ENCODE data around the gene ADTRP.

Gene ADTRP

DNA sequence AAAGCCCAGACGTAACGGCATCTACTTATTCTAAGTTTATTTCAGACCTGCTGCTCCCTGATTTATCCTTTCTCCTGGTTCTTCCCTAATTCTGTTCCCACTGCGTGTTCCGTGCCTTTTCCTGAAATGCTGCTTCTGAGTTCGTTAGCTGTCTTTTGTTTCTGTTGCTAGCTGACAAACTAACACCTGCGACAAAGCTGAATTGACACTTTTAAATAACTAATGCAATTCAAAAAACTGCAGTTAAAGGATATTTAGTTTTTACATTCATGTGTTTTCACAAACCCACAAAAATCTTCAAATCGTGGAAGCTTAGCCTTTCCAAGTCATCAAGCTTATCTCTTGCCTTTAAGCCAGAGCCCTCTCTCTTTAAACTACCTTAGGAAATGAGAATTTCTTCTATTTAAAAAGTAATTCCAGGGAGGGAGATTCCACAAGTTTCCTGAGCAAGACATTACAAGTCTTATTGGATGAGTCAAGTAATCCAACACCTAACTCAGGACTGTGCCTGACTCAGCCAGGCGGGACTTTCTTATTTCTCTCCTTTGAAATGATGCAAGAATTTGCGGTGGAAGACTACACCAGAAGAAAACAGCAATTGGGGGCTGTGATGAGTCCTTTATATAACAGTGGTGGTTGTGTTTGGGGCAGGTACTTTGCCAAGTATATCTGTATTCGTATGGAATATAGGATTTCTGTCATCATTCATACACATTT, 6.3 kb downstream of the ADTRP start:
- peak; percentile 98 for DNase-seq

DNA sequence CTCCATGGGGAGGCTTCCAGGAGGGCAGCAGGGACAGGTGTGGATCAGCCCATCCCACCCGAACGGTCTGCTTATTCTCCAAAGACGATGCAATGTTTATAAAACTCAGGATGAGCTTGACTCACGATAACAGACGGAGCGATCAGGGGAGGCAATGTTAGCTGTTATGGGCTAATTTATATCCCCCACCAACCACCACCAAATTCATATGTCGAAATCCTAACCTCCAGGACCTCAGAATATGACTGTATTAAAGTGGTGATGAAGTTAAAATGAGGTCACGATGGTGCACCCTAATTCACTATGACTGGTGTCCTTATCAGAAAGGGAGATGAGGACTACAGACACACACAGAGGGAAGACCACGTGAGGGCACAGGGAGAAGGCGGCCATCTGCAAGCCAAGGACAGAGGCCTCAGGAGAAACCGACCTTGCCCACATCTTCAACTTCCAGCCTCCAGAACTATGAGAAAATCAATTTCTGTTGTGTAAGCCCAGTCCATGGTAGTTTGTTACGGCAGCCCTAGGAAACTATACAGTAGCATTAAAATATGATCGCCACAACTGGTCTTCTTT, 7.0 kb downstream of the ADTRP start:
- DNase-seq, result peak; percentile 67

DNA sequence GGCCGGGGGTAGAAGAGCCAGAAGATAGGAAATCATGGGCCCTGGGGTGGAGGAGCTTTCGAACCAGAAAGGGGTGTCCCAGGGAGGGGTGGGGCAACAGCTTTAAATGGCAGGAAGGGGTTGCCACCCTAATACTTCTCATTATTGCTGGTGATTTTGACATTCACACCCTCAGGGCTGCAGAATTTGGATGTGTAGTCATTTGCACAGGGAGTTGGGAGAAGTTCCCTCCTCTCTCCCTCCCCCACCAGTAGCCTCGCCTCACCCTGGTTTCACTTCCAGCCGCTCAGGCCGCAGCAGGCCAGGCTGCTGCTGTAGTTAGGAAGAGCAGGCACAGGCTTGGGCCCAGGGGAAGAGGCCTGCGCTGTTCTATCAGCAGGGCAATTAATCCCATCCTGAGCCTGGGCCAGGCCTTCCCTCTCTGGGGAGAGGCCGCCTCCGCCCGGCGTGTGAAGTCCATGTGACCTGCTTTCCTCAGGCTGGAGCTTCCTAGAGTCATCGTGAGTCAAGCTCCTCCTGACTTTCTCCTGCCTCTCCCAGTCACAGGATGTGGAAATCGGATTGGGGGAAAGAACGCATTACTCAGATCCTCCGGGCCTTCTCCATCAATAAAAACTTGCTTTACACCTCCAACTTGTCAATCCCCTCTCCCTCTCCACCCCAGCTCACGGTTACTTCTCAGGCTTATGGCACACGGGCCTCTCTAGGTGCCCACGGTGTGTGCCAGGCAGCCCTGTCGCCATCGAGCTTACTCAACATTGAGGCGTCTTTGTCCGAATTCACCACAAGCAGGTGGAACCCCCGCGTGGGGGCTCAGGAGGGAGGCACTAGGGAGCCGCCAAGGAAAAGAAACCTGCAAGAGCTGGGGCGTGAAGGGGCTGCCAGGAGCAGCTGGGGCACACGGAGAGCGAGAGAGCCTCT, 7.8 kb downstream of the ADTRP start:
- DNase-seq, result peak; percentile 100

DNA sequence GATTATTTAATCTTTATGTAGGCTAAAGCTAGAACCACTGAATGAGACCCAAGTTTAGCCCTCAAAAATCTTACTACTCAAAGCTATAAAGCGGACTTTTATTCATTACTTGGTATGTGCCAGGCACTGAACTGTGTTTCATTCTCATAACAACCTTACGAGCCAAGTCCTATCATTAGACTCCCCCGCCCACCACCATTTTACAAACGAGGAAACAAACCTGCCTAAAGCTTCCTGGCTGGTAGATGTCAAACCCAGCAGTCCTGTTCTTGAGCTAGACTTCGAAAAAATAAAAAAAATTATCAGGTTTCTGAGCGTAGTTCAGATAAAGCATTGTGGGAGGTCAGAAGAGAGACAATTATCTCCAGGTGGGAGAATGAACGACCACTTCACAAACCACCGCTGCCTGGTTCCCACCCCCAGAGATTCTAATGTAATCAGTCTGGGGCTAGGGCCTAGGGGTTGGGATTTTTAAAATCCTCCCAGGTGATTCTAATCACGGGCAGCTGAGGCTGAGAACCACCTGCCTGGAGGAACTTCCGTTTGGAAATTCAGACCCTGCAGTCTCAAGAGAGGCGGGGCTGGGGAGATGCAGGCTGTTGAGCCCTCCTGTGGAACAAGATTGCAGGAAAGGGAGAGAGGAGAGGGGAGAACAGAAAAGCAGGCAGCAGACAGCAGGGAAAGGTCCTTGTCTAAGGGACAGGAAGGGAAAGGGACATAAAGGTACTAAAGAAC, 8.6 kb downstream of the ADTRP start:
- DNase-seq, result no peak

DNA sequence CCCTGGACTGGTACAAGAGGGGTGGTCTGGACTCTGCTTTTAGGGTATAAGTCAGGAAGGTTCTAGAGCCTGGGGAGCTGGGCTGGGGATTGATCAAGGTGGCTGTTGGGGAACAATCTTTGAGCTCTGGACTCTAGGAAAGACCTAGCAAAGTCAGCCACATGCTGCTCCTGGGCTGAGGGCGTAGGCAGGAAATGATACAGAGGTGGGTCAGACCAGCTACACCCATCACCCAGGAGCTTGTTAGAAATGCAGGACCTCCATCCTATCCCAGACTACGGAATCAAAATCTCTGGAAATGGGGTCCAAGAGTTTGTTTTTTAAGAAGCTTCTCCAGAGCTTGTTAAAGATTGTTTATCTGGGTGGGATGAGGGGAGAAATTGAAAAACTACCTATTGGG, 9.4 kb downstream of the ADTRP start:
- DNase-seq, result no peak

DNA sequence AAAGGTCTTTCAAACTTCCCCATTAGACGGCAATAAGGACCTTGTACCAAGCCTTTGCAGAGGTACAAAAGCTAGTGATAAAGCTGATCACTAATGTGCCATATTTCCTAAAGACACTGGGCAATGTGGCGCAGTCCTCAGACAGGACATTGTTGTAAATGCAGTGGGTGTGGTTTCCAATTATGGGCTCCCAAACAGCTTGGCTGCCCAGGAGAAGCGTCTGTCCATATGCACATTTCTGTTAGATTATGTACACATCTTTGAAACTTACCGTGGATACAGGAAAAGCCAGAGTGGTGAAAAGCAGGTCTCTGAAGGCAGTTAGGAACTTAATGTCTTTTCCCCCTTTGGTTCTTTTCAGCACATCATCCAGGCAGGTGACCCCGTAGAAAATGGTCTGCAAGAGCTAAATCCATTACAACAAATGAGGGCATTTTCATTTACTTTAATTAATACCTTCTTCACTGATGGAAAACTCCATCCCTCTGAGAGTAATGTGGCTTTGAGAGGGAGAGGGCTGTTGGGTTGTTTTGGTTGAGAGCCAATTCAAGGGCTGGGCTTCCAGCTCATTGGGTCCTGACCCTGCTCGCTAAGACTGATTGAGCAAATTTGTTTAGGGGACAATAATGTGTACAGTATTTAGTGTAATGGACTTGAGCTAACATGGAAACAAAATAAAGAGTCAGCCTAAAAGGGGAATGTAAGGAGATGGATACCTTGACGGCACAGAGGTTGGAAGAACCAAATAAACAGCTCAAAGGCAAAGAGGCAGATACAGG, 10.4 kb downstream of the ADTRP start:
- DNase-seq, result no peak

DNA sequence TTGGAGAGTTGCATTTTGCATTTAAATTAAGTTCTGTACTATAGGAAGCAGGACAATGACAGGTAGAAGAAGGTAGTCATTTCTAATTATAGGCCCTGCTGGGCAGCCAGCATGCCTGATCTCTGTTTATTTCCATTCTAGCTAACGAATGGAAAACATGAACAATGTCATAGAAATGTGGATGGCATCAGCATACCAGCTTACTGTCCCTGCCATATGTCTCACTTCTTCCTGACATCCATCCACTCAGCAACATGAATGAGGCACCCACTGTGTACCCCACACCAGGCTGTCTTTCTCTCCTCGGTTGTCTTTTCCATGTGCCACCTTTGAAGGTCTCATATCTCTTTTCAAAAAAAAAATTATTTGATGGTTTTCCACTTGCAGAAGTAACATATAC, 11.1 kb downstream of the ADTRP start:
- no peak for DNase-seq

DNA sequence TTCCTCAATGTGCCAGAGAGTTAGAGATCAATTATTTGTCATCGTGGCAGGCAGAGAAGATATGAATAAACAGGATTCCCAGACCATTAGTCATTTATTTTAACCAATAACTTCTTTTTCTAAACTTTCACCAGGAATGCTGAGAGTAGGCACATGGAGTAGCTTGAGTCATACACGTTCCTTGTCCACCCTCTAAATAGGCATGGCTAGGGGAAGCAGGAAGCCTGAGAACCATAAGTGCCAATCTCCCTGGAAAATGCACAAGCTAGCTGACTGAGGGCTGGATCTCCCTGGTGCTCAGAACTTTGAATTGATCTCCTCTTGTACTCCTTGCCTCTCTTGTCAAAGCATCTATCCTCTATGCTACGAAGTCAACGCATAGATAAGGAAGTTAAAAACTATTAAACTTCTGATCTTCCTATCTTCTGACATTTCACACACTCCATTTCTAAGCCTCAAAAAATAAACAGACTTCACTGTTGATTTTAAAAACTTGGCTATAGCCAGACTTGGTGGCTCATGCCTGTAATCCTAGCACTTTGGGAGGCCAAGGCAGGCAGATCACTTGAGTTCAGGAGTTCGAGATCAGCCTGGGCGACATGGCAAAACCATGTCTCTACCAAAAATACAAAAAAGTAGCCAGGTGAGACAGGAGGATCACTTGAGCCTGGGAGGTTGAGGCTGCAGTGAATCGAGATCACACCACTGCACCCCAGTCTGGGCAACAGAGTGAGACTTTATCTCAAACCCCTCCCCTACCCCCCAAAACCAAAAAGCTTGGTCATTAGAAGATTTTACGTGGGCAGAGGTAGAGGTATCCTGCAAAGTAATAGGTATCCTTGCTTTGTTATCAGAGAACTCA, 11.8 kb downstream of the ADTRP start:
- peak; percentile 98 for DNase-seq

DNA sequence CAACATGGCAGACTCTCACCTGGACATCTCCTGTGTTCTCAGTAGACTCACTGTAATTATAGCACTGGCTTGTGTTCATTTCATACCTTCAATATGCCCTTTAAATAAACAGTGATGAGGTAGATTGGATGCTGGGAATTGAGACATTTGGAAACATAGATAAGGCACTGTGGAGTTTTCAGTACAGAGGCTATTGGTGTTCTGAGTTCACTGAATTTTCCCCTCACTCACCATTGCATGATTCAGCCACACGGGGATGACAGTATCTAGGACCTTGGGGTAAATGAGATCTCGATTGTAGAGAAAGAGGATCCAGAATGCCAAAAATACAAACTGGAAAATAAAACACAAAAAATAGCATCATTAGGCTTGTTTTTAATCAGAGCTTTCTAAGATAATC, 12.6 kb downstream of the ADTRP start:
- peak; percentile 70 for DNase-seq

DNA sequence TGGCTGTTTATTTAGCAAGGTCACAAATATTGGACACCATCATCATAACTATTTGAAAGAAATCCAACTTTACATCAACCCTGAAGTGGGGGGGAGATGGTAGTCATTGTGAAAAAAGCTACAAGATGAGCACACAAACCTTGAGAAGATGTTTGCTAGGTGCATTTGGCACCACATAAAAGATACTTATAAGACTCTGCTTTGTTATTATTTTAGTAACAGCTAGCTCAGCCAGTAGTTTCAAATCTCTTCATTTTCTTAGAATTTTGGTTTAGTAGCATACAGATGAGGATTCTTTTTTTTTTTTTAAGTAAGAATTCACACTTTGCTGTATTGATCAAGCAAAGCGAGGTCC, 14.4 kb downstream of the ADTRP start:
- DNase-seq, result no peak

DNA sequence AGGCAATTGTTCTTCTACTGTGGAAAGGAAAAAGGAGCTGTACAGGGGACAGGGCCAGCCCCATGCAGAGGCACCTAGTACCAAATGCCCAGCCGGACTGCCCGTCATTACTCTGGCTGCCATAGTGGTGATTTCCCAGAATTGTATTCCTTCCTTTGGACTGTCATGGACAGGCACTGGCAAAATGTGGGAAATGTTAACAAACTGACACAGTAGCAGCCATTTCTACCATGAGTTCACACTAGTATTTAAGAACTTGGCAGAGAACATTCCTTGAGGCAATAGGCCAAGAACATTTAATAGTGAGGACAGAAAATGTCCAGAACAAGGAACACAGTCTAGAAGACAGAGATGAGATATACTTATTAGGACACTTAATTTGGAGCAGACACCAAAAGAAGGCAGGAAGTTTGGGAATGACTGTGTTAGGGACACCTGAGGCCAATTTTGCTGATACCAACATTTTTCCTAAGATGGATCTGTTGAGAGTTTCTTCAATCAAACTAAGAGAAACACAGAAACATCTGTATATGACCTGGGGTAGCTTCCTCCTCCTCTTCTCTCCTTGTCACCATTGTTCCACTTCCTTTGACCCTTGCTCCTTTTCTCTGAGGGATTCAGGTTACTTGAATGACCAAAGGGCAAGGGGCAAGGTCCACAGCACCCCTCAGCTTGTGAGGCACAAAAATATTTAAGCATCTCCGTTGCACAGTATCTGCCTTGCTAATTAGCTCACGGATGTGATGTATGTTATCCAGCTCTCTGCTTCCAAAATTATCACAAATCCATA, 14.9 kb downstream of the ADTRP start:
- DNase-seq, result no peak

DNA sequence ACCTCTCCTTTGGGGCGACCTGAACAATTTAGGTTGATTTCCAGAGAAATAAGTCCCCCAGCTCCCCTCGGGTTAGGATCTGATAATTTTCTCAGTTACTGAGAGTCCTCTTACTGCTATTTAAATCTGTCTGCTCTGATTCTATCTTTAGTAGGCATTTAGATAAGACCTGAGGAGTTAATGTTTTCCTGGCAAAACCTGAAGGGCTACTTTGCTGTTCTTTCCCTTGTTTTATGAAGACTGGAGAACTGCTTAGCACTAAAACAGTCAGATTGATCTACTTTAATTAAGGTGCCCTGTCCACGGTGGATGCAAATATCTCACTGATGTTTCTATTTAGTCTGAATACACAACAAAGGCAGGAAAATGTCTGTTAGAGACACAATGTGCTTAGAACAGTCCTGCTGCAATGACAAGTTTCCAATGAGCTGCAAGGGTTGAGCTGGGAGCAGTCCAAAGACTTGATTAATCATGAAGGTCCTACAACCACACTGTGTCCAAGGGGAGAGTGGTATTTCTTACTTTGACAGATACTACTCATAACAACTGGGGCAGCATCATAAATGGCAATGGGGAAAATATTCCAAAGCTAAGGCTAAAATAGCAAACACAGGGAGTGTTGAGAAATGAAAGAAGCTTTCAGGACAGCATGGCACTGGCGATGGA, 15.7 kb downstream of the ADTRP start:
- peak; percentile 61 for DNase-seq

DNA sequence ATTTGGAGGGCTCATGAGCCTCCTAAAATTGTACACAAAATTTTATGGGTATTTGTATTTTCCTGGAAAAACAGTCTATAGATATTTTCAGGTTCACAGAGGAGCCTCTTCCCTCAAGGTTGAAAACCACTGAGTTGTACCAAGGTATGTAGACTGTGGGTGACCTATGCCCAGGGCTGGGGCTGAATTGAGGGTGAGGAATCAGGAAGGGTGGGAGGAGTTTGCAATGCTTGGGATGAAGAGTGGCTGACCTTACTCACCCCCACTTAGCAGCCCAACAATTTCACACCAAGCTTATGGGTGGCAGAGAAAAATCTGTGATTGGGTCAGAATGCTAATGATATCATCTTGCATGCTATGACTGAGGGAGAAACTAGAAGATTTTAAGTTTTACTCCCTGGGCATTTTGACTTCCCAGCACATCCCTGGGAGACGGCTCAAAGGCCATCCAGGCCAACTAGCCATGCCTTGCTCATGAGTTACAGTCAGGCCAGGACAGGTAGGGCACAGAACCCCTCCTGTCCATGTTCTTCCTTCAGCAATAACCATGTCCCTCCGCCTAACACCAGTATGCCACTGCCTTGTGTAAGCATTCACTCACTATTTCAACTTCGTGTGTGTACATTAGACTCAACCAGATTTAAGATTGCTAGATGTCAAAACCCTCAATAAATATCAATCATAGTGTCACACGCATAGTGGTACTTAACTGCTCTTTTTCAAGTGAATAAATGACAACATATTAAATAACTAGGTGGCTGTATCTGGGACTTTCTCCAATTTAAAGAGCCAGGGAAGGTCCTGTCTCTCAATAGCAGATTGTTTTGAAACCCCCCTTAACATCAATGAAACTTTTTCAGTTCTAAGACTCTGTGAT, 16.6 kb downstream of the ADTRP start:
- DNase-seq, result no peak

DNA sequence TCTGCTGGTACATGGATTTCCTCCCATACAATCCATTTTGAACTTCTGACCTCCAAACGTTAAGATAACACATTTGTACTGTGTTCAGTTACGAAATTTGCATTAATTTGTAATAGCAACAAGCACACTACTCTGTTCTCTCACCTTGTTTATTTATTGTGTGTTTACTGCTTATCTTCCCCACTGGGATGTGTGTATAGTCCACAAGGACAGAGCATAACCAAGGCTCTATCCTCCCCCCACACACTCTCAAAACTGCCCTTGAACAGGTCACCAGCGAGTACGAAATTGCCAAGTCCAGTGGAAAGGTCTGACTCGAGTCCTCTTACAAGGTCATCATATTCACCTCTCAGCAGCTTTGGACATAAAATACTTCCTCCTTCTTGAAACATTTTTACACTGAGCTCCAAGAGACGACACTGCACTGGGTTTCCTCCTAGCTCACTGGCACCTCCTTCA, 18.6 kb downstream of the ADTRP start:
- DNase-seq, result no peak

DNA sequence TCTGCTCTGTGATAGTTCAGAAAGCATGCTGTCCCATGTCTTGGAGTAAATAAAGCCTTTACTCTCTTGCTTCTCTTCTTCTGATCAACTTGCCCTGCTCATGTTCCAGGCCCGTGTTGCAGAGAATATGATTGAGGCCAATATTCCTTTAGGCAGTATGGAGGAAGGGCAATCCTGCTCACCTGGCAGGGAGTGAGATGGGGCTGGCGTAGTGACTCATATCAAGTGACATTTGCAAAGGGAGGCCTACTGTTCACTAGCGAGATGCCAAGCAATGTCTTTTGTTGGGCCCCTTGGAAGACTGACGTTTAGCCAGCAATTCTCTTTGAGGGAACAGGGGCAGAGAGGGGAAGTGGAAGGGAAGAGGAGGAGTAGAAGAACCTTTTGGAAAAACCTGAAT, 19.7 kb downstream of the ADTRP start:
- no peak for DNase-seq

DNA sequence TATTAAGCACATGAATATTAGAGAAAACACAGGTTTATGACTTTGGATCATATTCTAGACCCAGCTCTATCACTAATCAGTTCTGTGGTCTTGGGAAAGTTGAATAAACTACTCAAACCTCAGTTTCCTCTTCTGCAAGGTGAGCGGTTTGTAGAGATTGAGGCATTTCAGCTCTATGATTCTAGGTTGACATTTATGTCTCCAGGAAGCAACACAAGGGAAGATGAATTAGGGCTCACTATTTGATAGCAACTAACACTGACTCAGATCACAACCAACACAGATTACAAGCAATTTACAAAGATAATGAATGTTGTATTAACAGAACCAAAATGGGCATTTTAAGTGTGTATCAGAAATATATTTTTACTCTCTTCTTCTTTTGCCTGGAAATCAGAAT, 21.9 kb downstream of the ADTRP start:
- DNase-seq, result no peak

DNA sequence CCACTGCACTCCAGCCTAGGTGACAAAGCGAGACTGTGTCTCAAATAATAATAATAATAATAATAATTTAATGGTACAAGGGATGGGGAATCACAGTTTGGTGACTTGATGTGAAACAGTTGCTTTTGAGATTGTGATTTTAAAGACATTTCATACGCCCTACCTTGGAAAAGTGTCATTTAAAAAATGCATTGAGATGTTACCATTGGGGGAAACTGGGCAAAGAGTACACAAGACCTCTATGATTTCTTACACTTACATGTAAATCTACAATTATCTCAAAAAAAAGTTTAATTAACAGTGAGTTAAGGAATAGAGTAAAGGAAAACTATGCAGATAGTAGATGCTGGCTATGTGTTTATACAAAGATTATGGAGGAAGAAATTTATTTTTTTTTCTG, 22.3 kb downstream of the ADTRP start:
- no peak for DNase-seq

DNA sequence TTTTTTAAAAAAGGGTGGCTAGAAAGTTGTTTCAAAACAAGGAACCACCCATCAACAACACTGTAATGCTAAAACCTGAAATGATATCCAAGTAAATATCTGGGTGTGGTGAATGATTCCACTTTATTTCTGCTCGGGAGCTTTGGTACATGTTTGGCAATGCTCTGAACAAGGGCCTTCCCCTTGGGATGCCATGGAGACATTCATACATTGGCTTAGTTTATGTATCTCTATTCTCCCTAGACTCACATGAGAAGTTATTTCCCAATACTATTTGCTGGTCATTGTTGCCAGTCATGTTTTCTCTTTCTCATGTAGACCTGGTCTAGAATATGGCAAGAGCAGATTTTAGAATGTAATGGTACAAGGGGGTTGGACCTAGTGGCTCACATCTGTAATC, 22.9 kb downstream of the ADTRP start:
- DNase-seq, result no peak
